T-cell (primary cell): ENCODE data around the gene SNAPIN. TPM values are rescaled to one million over a fixed set of nuclear protein-coding genes. Genes with fewer than 3 reads are reported as not detected.

Experiments used
- ATAC-seq, 4 experiments: fragments of 200-7000 bp in 3 of 4; fragments of 150-1000 bp in 1 of 4; cut with Tn5 transposase; replicated peaks in 1 of 4; 1 replicate in 3 of 4; 2 replicates in 1 of 4; pipeline ENCODE4 v1.10.0; 2021; ENCODE audit warnings: moderate library complexity in 3 of 4, mild to moderate bottlenecking in 2 of 4, moderate number of reproducible peaks in 1 of 4
- CTCF ChIA-PET, 2 donors: fragments of 300-600 bp; sonication (Branson Sonifier 250); formaldehyde crosslinking; loops; one replicate each; lab custom pipeline; 2022; ENCODE audit warnings: antibody characterized with exemption in 2 of 2; lab: Charles Lee
- POLR2A ChIA-PET, 2 donors: fragments of 300-600 bp; sonication (Branson Sonifier 250); formaldehyde crosslinking; loops; one replicate each; lab custom pipeline; 2022; ENCODE audit warnings: antibody characterized with exemption in 2 of 2; lab: Charles Lee
- DNase-seq, 35 experiments: peaks; one replicate each; pipeline versions ENCODE4 v3.0.0 to v3.0.0-alpha.2; 2013 to 2023
- H3K27ac ChIP-seq: one replicate; pipeline ENCODE4 v1.5.1; 2013; ENCODE audit warnings: low read length
- H3K27me3 ChIP-seq, 2 experiments: replicated peaks in 1 of 2; 1 replicate in 1 of 2; 2 replicates in 1 of 2; pipeline versions ENCODE4 v1.6.1 to v1.7.0; 2013; ENCODE audit warnings: low read length in 1 of 2, mixed read lengths in 1 of 2; ENCODE audit not compliant: control insufficient read depth in 2 of 2, insufficient read depth in 2 of 2; ENCODE audit errors: extremely low read depth in 1 of 2
- H3K36me3 ChIP-seq, 2 donors: 1 replicate in 1 of 2; 2 replicates in 1 of 2; pipeline versions ENCODE4 v1.6.1 to v1.7.0; 2013; ENCODE audit warnings: low read length in 1 of 2; ENCODE audit not compliant: control insufficient read depth in 2 of 2, insufficient read depth in 1 of 2; ENCODE audit errors: extremely low read depth in 1 of 2
- H3K4me1 ChIP-seq, 2 experiments: 1 replicate in 1 of 2; 2 replicates in 1 of 2; pipeline versions ENCODE4 v1.6.1 to v1.7.0; 2013; ENCODE audit warnings: low read length in 2 of 2, mixed read lengths in 1 of 2; ENCODE audit not compliant: insufficient read depth in 2 of 2, control insufficient read depth in 1 of 2; ENCODE audit errors: extremely low read depth in 1 of 2
- H3K4me3 ChIP-seq, 2 donors: 1 replicate in 1 of 2; 2 replicates in 1 of 2; pipeline versions ENCODE4 v1.5.1 to v1.7.0; 2013; ENCODE audit warnings: mild to moderate bottlenecking in 2 of 2, low read length in 1 of 2, moderate library complexity in 1 of 2; ENCODE audit not compliant: control insufficient read depth in 1 of 2; ENCODE audit errors: extremely low read depth in 1 of 2
- H3K9me3 ChIP-seq: 2 replicates; pipeline ENCODE4 v1.7.0; 2013
- H3K27ac Mint-ChIP-seq, 2 donors: one replicate each; pipeline ENCODE4 v1.8.0; 2020 to 2021; ENCODE audit warnings: mild to moderate bottlenecking in 2 of 2, mixed read lengths in 2 of 2
- H3K27me3 Mint-ChIP-seq, 2 donors: one replicate each; pipeline ENCODE4 v1.8.0; 2021 to 2022; ENCODE audit warnings: mixed read lengths in 2 of 2
- H3K36me3 Mint-ChIP-seq: one replicate; pipeline ENCODE4 v1.8.0; 2021; ENCODE audit warnings: mixed read lengths
- H3K4me1 Mint-ChIP-seq, 3 donors: one replicate each; pipeline ENCODE4 v1.8.0; 2020 to 2022; ENCODE audit warnings: mixed read lengths in 3 of 3, mild to moderate bottlenecking in 1 of 3
- H3K4me3 Mint-ChIP-seq, 3 donors: one replicate each; pipeline ENCODE4 v1.8.0; 2020 to 2022; ENCODE audit warnings: mild to moderate bottlenecking in 3 of 3, mixed read lengths in 3 of 3, moderate library complexity in 3 of 3
- H3K9me3 Mint-ChIP-seq, 3 donors: one replicate each; pipeline ENCODE4 v1.8.0; 2020 to 2022; ENCODE audit warnings: mixed read lengths in 3 of 3
- WGBS: methylation state at CpG from one replicate; pipeline ENCODE4 v1.1.5; 2013; ENCODE audit warnings: missing lambda C conversion rate; ENCODE audit not compliant: insufficient coverage; 5-methylcytosine and 5-hydroxymethylcytosine counted together
- total RNA-seq, 35 experiments: library from RNA in 6 of 35; stranded (reverse) in 6 of 35; fragments of 120-200 nt in 1 of 35; gene quantifications; one replicate each; pipeline versions ENCODE4 v1.2.1 to v1.2.4 and lab custom pipeline; 2013 to 2026

SNAPIN gene
- total RNA-seq, 5 donors from 2014 or later (not counting 1 experiment from before 2014, with no cell fraction given): 16.1 to 29.8 (median 26.6) TPM

- no CpG with 5 or more reads among the region's 1 CpG for WGBS
- Mint-ChIP-seq H3K36me3 (peaks cover 4% of the 10 kb centered on the region), H3K9me3 (no peaks in the 10 kb centered on the region), H3K27ac (no peak overlapping the region), H3K4me3 (no peak overlapping the region), H3K27me3 (peaks cover 7 to 12% of the 10 kb centered on the region in 2 donors), H3K4me1 (peaks cover 14 to 28% (median 21%) of the 10 kb centered on the region in 3 donors)
- H3K9me3 ChIP-seq: no peaks in the 10 kb centered on the region
- ChIA-PET CTCF (no interaction called here), POLR2A (interaction anchor here in 1 of 2 donors (0.6 kb wide), 1 partner anchor 11 kb away, joined by 3 read pairs; no protein-coding TSS in a partner anchor)
- ATAC-seq (no peak), DNase-seq (no peak)
- H3K4me3 ChIP-seq: no peak overlapping the region
- H3K4me1 ChIP-seq: peaks cover under 1 to 16% of the 10 kb centered on the region in 2 experiments
- no peaks in the 10 kb centered on the region for H3K36me3 ChIP-seq
- H3K27me3 ChIP-seq: peaks cover 0 to 24% of the 10 kb centered on the region in 2 experiments
- no peak overlapping the region for H3K27ac ChIP-seq
Measured at GRCh38 chr1:153629971-153630370, 28.5 kb upstream of the SNAPIN start.

GRCh38 chr1:153630384-153630783 lies 28.1 kb upstream of the SNAPIN start:
- Mint-ChIP-seq H3K9me3 (no peaks in the 10 kb centered on the region), H3K36me3 (peaks cover 5% of the 10 kb centered on the region), H3K27ac (peak overlapping the region in 1 of 2 donors; percentile 28), H3K4me3 (no peak overlapping the region), H3K4me1 (peaks cover 15 to 28% (median 22%) of the 10 kb centered on the region in 3 donors), H3K27me3 (peaks cover 7 to 12% of the 10 kb centered on the region in 2 donors)
- POLR2A ChIA-PET: interaction anchor here in 1 of 2 donors (0.6 kb wide), 1 partner anchor 11 kb away, joined by 3 read pairs; no protein-coding TSS in a partner anchor
- Histone ChIP-seq H3K9me3 (no peaks in the 10 kb centered on the region), H3K27me3 (peaks cover 0 to 24% of the 10 kb centered on the region in 2 experiments), H3K4me3 (no peak overlapping the region), H3K36me3 (no peaks in the 10 kb centered on the region), H3K27ac (no peak overlapping the region), H3K4me1 (peaks cover 2 to 20% of the 10 kb centered on the region in 2 experiments)
- 92% methylated on average over 5 of the region's 7 CpGs for WGBS
- ATAC-seq: no peak
- DNase-seq: no peak
- CTCF ChIA-PET: no interaction called here

GRCh38 chr1:153631047-153632022 lies 27.2 kb upstream of the SNAPIN start:
- no peaks in the 10 kb centered on the region for H3K9me3 Mint-ChIP-seq
- no peaks in the 10 kb centered on the region for H3K9me3 ChIP-seq
- DNase-seq: no peak
- ChIA-PET CTCF (no interaction called here), POLR2A (interaction anchor here (0.6 to 0.7 kb wide), 2 partner anchors 63 to 119 kb away, joined by 4 to 6 read pairs; no protein-coding TSS in a partner anchor)
- no peak overlapping the region for H3K27ac Mint-ChIP-seq
- peaks cover 0 to 17% of the 10 kb centered on the region in 2 experiments for H3K27me3 ChIP-seq
- H3K4me1 ChIP-seq: peaks cover 6 to 30% of the 10 kb centered on the region in 2 experiments
- no peak overlapping the region for H3K27ac ChIP-seq
- no peak overlapping the region for H3K4me3 ChIP-seq
- peaks cover 5% of the 10 kb centered on the region for H3K36me3 Mint-ChIP-seq
- H3K4me1 Mint-ChIP-seq: peaks cover 23 to 29% (median 28%) of the 10 kb centered on the region in 3 donors
- 57% methylated on average over 1 of the region's 10 CpGs for WGBS
- peaks cover 0 to 3% of the 10 kb centered on the region in 2 donors for H3K36me3 ChIP-seq
- peaks cover 5 to 10% of the 10 kb centered on the region in 2 donors for H3K27me3 Mint-ChIP-seq
- H3K4me3 Mint-ChIP-seq: no peak overlapping the region
- ATAC-seq: no peak

GRCh38 chr1:153633161-153633753 lies 25.2 kb upstream of the SNAPIN start:
- peak in 1 of 35 experiments; percentile 19 for DNase-seq
- POLR2A ChIA-PET: interaction anchor here in 1 of 2 donors (0.6 to 1.9 kb wide), 11 partner anchors 10 to 590 kb away, joined by 3 to 9 read pairs (median 4); partner anchors contain the start of genes INTS3, JTB, S100A4 and SNAPIN
- Histone ChIP-seq H3K4me3 (peak overlapping the region in 1 of 2 donors; percentile 96), H3K9me3 (no peaks in the 10 kb centered on the region), H3K27me3 (no peaks in the 10 kb centered on the region), H3K4me1 (peaks cover 6 to 30% of the 10 kb centered on the region in 2 experiments), H3K27ac (peak overlapping the region; percentile 99), H3K36me3 (peaks cover 4 to 23% of the 10 kb centered on the region in 2 donors)
- Mint-ChIP-seq H3K27me3 (no peaks in the 10 kb centered on the region), H3K36me3 (peaks cover 16% of the 10 kb centered on the region), H3K4me1 (peaks cover 38 to 42% (median 38%) of the 10 kb centered on the region in 3 donors), H3K9me3 (no peaks in the 10 kb centered on the region), H3K27ac (peak overlapping the region; percentile 99 to 100), H3K4me3 (peak overlapping the region; percentile 97 to 100 (median 98))
- 98% methylated on average over 7 of the region's 18 CpGs for WGBS
- CTCF ChIA-PET: interaction anchor here in 1 of 2 donors (0.6 to 1.5 kb wide), 7 partner anchors 26 to 354 kb away, joined by 3 to 10 read pairs (median 6); partner anchors contain the start of genes INTS3, RAB13 and SNAPIN
- no peak for ATAC-seq

GRCh38 chr1:153633754-153634665 lies 24.5 kb upstream of the SNAPIN start, which contains the start of gene CHTOP:
TSS of gene CHTOP (plus strand) at chr1:153634066. CDS start at chr1:153636589, 2,523 bp downstream.
- H3K9me3 ChIP-seq: no peaks in the 10 kb centered on the region
- peak; percentile 89 to 96 (median 90) for ATAC-seq
- Mint-ChIP-seq H3K4me3 (peak within 1 kb of the TSS; percentile 97 to 100 (median 98)), H3K9me3 (no peaks in the 10 kb centered on the region), H3K27ac (peak within 1 kb of the TSS; percentile 99 to 100), H3K27me3 (no peaks in the 10 kb centered on the region), H3K4me1 (peaks cover 38 to 46% (median 41%) of the 10 kb centered on the region in 3 donors), H3K36me3 (peaks cover 16% of the 10 kb centered on the region)
- peak within 1 kb of the TSS; percentile 96 to 98 for H3K4me3 ChIP-seq
- peak within 1 kb of the TSS; percentile 99 for H3K27ac ChIP-seq
- CTCF ChIA-PET: interaction anchor here in 1 of 2 donors (0.6 to 1.5 kb wide), 9 partner anchors 13 to 353 kb away, joined by 3 to 10 read pairs (median 4); partner anchors contain the start of genes INTS3, RAB13 and SNAPIN
- DNase-seq: peak; percentile 88 to 99 (median 94)
- peaks cover 7 to 29% of the 10 kb centered on the region in 2 donors for H3K36me3 ChIP-seq
- POLR2A ChIA-PET: interaction anchor here (0.6 to 1.9 kb wide), 16 partner anchors 9 to 589 kb away, joined by 3 to 9 read pairs (median 3); partner anchors contain the start of genes ILF2 (in 1 of the 2), INTS3 (in 1 of the 2), JTB (in 1 of the 2) and S100A4 (in 1 of the 2)
- H3K4me1 ChIP-seq: peaks cover 6 to 30% of the 10 kb centered on the region in 2 experiments
- no peaks in the 10 kb centered on the region for H3K27me3 ChIP-seq
- WGBS: 4% methylated on average over 57 of the region's 65 CpGs
